Stimulated activated CD8-positive, alpha-beta memory T cell treated with anti-CD3 and anti-CD28 coated beads, Interleukin-4, amount 100 ng/mL, for 48 hours (primary cell): Measurements from ENCODE around the gene APPBP2.
A peak's percentile ranks its signal among the peaks of the same experiment; 100 is the strongest.
"Not testable (repeated sequence)": the region's sequence is repeated elsewhere in the genome, so short reads cannot be mapped to it uniquely, and the experiment has no call there.

Experiments
- DNase-seq: peaks from one replicate; pipeline ENCODE4 v3.0.0-alpha.2; 2020

Gene APPBP2

DNA sequence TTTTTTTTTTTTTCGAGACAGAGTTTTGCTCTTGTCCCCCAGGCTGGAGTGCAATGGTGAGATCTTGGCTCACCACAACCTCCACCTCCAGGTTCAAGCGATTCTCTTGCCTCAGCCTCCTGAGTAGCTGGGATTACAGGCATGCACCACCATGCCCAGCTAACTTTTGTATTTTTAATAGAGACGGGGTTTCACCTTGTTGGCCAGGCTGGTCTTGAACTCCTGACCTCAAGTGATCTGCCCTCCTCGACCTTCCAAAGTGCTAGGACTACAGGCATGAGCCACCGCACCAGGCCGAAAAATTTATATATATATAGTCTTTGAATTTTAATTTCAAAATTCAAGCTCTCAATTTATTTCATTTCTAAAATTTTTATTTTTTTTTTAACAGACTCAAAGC, 97.6 kb downstream of the APPBP2 start:
- not testable (repeated sequence) for DNase-seq

GRCh38 chr17:60426596-60426995, 99.4 kb downstream of the APPBP2 start:
- DNase-seq: no peak

GRCh38 chr17:60425626-60426025, 100.4 kb downstream of the APPBP2 start:
- DNase-seq: no peak

DNA sequence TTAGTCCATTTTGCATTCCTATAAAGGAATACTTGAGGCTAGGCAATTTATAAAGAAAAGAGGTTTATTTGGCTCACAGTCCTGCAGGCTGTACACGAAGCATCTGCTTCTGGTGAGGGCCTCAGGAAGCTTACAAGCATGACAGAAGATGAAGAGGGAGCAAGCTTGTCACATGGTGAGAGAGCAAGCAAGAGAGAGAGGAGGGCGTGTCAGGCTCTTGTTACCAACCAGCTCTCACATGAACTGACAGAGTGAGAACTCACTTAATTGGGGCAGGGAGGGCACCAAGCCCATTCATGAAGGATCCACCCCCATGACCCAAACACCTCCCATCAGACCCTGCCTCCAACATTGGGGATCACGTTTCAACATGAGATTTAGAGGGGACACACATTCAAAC, 102.2 kb downstream of the APPBP2 start:
- DNase-seq: no peak

GRCh38 chr17:60422162-60422665, 103.8 kb downstream of the APPBP2 start, which contains the start of gene CHCT1:
Gene CHCT1 (plus strand): TSS chr17:60422489. CDS start chr17:60422593, 104 bp downstream.
- DNase-seq: no peak

GRCh38 chr17:60421273-60422161, 104.5 kb downstream of the APPBP2 start:
- DNase-seq: peak; percentile 83

- not testable (repeated sequence) for DNase-seq
Observed at GRCh38 chr17:60419875-60420274, 106.2 kb downstream of the APPBP2 start.

- DNase-seq: not testable (repeated sequence)
Observed at GRCh38 chr17:60419003-60419402, 107.0 kb downstream of the APPBP2 start.

- DNase-seq: no peak
Observed at GRCh38 chr17:60416368-60416925, 109.6 kb downstream of the APPBP2 start.

- DNase-seq: no peak
Observed at GRCh38 chr17:60415146-60415545, 110.9 kb downstream of the APPBP2 start.

GRCh38 chr17:60412701-60413100, 113.3 kb downstream of the APPBP2 start:
- DNase-seq: no peak

- DNase-seq: no peak
Observed at GRCh38 chr17:60410001-60410400, 116.0 kb downstream of the APPBP2 start.

GRCh38 chr17:60406887-60407286, 119.2 kb downstream of the APPBP2 start:
- DNase-seq: no peak

GRCh38 chr17:60403962-60404361, 122.1 kb downstream of the APPBP2 start:
- DNase-seq: no peak

DNA sequence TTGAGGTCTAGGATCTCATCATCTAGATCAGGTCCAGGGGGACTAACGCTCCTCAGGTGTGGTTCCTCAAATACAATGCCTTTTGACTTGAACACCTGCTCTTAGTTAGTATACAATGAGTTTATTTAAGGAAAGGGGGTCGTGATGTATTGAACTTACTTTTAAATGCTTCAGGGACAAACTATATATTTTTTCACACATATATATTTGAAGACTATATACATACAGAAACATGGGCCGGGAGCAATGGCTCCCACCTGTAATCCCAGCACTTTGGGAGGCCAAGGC, 122.6 kb downstream of the APPBP2 start:
- DNase-seq: no peak

DNA sequence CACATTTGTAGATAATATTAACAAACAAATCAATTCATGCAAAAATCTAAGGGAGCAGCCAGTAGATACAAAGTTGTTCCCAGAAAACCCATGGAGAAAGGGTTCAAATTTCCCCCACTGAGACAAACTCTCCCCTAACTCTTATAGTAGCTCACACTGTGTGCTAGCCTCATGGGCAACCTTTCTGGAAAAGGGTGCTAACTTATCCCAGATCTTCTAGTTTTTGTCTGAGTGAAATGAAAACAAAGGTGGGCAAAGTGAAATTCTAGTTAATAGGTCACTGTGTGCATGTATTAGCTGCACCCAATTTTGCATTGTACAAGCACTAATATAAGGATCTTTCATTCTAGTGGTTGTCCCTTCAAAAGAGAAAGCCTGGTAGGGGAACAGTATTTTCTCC, 124.2 kb downstream of the APPBP2 start:
- DNase-seq: no peak

DNA sequence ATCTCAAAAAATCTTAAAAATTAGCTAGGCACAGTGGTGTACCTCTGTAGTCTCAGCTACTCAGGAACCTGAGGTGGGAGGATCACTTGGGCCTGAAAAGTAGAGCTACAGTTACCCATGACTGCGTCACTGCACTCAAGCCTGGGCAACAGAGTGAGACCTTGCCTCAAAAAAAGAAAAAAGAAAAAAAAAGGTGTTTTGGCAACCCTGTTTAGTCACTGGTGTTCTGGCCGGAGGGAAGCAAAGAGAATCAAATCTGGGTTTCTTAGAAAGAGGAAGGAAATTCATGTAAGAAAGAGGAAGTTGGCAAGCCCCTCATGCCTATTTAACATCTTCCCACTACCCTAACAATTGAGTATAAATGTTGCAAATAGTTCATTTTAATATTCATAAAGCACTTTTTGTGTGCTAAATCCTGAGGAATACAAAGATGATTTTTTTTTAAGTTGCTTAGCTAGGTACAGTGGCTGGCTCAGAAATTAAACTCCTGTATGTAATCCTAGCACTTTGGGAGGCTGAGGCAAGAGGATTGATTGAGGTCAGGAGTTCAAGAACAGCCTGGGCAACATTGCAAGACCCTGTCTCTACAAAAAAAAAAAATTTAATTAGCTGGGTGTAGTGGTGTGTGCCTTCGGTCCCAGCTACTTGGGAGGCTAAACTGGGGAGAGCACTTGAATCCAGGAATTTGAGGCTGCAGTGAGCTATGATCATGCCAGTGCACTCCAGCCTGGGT, 127.6 kb downstream of the APPBP2 start:
- DNase-seq: no peak

GRCh38 chr17:60396412-60396811, 129.6 kb downstream of the APPBP2 start:
- no peak for DNase-seq

GRCh38 chr17:60395508-60396065, 130.5 kb downstream of the APPBP2 start:
- no peak for DNase-seq

- peak; percentile 28 for DNase-seq
Observed at GRCh38 chr17:60393840-60394723, 132.0 kb downstream of the APPBP2 start.
